T47D (cell line): ENCODE data around the gene ERC2.

Source experiments
- DNase-seq, 2 experiments: peaks; one replicate each; pipeline versions ENCODE4 v3.0.0 to v3.0.0-alpha.2; 2011 to 2012; ENCODE audit warnings: low read depth in 1 of 2, low spot score in 1 of 2
- JUND ChIP-seq: IDR thresholded peaks from 2 replicates; pipeline ENCODE4 v1.6.1; 2012; ENCODE audit warnings: low read depth
- in situ Hi-C: cut with HindIII; loops from 2 replicates; pipeline ENCODE4 v1.10.0; 2016; ENCODE audit warnings: low sequenced_read_pairs, low pct_unique_long_range_greater_than_20kb

The ERC2 gene

DNA sequence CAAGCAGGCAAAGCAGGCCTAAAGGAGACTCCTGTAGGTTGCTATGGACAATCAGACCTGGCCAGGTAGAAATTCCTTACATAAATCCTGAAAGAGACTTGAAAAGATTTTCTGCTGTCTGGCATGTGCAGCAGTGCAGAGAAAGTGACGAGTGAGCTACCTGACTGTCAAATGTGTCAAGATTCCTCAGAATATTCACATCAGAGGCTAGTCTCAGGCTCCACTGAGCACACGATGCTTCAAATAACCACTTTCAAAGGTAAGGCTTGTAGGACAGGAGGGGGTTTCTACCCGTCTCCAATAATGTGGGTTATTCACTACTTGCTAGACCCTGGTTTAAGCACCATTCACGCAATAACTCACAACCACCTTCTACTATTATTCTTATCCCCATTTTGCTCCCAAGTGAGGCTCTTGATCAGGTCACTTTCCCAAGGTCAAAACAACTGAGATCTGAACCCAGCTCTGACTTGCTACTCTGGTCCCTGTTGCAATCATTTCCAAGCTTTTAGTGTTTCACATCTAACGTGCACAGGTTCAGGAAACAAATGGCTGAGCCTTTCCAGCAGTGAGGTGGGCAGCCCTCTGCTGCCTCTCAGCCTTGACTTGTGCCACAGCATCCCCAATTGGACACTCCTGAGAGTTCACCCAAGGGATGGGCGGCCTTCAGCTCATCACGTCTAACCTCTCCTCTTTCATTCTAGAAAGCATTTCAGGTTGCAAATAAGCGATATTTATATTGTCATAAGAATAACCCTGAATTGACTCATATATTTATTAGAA lies 651.3 kb downstream of the ERC2 start:
- in situ Hi-C loops = no loop called here
- TF ChIP-seq JUND = no peak
- no peak for DNase-seq

DNA sequence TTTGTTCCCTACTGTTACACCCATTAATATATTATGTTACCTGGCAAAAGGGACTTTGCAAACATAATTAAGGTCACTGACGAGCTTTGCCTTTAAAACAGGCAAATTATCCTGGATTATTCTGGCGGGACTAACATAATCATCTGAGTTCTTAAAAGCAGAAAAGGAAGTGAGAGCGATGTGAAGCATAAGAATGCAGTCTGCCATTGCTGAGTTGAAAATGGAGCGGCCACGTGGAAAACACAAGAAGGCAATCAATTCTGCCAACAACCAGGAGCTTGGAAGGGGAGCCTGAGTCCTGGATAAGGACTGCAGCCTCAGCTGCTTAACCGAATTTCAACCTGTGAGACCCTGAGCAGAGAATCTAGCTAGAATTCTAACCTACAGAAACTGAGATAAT lies 653.0 kb downstream of the ERC2 start:
- no peak for DNase-seq
- in situ Hi-C loops = no loop called here
- no peak for TF ChIP-seq JUND

DNA sequence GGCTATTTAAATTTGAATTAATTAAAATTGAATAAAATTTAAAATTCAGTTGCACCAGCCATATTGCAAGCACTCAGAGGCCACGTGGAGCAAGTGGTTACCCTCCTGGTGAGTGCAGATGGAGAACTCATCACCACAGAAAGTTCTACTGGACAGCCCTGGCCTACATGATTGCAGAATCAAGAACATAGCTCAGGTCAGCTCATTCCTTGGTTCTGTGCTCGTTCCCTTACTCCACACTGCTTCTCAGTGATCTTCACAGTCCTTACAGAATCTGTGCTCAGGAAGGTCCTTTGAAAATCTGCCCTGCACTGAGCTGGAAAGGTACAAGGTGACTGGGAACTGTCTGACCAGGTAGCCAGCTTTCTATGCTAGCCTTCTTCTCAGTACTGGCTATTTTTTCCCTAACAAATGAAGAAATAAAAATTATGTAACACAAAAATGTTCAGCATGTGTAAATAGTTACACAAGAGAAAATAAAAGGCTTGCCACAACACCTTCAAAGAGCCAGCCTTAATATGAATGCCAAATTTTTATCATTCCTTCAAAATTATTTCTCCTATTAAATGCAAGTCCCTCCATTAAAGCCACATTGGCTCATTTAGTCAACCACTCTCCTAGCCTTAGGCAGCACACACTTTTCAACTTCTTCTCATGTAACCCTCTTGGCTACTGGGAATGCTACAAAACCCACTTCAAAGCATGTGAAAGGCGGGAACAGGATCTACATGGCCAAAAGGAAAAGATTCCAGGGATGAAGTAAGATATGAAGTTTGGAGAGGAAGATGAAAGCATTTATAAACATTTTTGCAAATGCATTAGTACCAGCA lies 654.8 kb downstream of the ERC2 start:
- in situ Hi-C loops = no loop called here
- no peak for TF ChIP-seq JUND
- no peak for DNase-seq

DNA sequence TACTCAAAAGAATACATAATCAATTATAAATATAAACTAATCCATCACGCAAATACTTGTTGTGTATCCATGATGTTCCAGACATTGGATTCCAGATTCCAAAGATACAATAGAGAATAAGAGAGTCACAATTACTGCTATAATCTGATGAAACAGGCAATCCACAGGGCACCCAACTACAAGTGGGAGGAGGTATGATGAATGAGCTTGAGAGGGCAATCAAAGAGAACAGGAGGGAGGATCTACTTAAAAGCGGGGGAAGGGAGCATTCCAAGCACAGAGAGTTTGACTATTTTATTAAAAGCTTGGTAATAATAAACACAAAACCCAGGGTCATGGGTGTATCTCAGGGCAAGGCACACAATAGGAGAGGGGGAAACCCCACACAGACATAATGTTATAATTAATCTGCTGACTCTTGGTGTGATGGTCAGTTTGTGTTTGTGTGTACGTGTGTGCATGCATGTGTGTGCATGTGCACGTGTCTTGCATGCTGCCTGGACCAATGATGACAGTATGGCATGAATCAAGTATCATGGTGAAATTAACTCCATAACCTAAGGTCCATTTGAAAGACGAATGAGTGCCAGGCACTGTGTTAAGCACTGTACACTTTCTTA lies 655.8 kb downstream of the ERC2 start:
- TF ChIP-seq JUND = no peak
- no peak for DNase-seq
- in situ Hi-C loops = no loop called here

DNA sequence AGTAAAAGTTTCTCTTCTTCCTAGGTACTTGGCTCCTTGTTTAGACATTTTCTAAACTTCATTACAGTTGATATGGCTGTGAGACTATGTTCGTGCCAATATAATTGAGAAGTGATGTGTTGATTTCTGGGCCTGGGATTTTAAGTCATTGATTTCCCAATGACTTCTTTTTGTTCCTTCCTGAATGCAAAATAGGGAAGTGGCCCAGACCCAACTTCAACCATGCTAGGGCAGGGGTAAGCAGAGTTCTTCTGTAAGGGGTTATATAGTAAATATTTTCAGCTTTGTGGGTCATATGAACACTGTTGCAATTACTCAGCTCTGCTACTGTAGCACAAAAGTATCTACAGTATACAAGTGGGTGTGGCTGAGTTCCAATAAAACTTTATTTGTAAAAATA lies 661.1 kb downstream of the ERC2 start:
- no peak for DNase-seq
- no peak for TF ChIP-seq JUND
- in situ Hi-C loops = no loop called here

DNA sequence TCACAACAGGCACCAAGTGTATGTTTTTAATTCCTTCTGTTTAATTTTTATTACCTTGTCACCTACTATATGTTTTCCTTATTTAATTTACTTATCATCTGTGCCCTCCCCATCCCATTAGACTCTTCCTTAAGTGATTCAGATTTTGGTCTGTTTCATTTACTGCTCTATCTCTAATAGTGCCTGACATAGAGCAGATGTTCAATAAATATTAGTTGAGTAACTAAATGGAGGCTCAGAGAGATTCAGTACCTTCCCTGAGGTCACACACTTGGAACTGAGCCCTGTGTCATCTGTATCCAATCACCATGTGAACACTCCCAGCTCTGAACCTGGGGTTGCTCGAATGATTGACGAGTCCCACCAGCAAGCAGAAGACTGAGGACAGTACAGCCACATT lies 663.1 kb downstream of the ERC2 start:
- no peak for DNase-seq
- TF ChIP-seq JUND = no peak
- in situ Hi-C loops = no loop called here

DNA sequence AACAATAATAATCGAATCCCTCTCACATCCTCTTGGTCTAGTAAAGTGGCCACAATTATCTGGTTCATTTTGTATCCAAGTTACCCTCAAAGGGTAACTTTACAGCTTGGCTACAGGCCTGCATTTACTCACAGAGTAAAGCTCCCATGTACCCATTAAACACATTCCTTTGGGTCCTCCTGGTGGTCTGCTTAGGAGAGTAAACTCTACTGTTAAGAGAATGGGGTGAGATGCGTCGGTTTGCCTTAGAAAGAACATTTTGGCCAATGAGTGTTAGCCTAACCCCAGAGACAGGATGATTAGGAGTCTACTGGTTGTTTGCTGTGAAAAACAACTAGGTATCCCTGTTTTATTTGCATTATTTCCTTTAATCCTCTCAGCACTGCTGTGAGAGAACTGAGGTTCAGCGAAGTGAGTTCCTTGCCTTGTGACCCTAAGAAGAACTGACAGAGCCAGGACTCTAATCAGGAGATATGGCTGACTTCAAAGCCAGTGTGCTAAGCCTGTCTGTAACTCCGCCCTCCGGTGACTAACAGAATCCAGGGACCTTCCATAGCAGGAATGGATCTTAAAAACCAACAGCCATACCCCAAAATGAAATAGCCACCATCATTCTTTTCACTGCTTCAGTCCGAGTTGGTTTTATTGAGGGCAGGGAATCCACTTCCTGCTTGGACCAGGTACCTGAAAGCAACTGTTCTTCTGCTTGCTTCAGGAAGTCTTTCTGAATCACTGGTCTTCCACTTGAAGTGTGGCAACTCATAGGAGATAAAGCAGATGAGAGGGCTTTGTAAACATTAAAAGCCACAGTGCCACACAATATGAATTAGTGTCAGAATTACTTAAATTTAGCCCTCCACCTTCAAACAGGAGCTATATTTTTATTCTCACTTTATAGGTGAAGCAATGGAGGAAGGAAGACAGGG lies 663.8 kb downstream of the ERC2 start:
- TF ChIP-seq JUND = no peak
- in situ Hi-C loops = no loop called here
- no peak for DNase-seq

DNA sequence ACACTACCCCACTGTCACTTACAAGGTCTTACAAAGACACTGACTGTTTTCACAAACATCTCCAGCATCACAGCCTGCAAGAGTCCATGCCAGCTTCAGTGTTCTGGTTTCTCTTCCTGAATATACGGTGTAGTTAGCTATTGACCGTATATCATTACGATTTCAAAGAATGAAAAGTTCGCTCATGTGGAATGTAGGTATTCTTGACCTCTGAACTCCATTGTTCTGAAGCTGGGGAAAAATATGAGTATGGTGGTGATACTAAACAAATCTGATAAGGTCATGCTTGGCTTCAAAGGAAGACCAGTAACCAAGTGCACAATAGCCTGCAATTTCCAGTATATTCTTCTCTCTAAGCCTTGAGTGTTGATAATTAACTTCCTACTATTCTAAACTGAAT lies 665.5 kb downstream of the ERC2 start:
- in situ Hi-C loops = no loop called here
- TF ChIP-seq JUND = no peak
- no peak for DNase-seq

DNA sequence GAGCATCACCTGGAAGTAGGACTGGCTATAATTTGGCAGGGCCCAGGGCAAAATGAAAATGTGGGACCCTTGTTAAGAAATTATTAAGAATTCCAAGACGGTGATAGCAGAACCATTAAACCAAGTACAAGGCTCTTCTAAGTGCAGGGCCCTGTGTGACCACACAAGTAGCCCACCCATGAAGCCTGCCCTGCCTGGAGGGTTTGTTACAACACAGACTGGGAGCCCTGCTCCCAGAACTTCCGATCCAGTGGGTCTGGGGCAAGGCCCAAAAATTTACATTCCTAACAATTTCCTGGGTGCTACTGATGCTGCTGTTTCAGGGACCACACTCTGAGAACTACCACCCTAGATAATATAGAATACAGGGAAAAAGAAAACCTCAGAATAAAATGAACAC lies 666.6 kb downstream of the ERC2 start:
- no peak for TF ChIP-seq JUND
- in situ Hi-C loops = no loop called here
- no peak for DNase-seq

DNA sequence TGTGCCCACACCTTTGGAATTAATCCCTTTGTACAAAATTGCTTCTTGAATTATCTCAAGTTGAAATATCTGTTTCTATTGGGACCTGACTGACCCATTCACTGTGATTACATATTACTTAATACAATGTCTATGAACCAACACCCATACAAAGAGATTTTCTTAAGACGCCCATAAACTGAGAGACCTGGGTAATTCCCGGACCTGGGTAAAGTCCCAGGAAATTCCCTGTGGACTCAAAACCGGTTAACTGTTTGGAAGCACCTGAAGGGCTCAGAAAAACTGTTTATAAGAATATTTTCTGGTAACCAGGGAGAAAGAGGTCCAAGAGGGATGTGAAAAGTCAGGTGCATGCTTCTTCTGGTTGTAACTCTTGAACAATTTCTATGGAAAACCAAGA lies 667.2 kb downstream of the ERC2 start:
- in situ Hi-C loops = no loop called here
- DNase-seq = no peak
- TF ChIP-seq JUND = no peak

DNA sequence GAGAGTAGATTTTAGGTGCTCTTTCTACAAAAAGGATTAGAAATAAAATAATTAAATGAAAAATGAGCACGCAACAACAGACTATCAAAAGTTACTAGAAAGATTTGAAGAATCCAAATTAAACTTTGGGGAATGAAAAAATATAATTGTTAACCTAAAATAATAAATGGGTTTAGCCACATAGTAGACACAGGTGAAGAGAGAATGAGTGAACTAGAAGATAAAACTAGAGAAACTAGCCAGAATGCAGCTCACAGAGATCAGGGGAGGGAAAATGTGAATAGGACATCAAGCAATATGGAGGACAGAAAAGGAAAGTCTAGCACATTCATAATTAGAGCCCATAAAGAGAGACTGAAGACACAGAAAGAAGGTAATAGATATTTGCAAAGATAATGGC lies 670.5 kb downstream of the ERC2 start:
- in situ Hi-C loops = no loop called here
- DNase-seq = no peak
- TF ChIP-seq JUND = no peak

DNA sequence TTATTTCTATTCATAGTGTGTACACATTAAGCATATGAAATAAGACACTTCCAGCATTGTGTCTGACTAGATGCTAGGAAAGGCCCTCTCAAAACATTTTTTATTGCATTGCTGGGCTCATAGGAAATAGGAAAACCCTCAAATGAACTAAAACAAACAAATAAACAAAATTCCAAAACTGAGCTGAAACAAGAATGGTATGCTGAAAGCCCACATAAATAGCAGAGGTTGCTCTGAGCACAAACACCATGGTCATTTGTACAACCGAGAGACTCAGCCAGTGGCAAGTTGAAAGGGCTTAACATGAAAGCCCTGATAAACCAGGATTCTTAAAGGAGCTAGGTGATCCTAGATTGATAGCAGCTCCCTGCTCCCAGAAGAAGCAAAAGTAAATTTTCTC lies 671.2 kb downstream of the ERC2 start:
- in situ Hi-C loops = no loop called here
- TF ChIP-seq JUND = no peak
- DNase-seq = no peak

DNA sequence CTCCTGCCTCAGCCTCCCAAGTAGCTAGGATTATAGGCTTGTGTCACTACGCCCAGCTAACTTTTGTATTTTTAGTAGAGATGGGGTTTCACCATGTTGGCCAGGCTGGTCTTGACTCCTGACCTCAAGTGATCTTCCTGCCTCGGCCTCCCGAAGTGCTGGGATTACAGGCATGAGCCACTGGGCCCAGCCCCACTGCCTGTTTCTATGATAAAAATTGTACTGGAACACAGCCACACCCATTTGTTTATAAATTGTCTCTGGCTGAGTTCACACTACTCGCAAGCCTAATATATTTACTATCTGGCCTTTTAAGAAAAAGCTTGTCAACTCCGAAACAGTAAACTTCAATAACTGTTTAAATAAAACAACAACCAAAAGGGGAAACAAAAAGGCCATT lies 671.7 kb downstream of the ERC2 start:
- in situ Hi-C loops = no loop called here
- TF ChIP-seq JUND = no peak
- no peak for DNase-seq
